ENCODE results near the gene PLEK. TPM values are rescaled to one million over a fixed set of nuclear protein-coding genes. Genes with fewer than 3 reads are reported as not detected.

The PLEK gene, protein sequence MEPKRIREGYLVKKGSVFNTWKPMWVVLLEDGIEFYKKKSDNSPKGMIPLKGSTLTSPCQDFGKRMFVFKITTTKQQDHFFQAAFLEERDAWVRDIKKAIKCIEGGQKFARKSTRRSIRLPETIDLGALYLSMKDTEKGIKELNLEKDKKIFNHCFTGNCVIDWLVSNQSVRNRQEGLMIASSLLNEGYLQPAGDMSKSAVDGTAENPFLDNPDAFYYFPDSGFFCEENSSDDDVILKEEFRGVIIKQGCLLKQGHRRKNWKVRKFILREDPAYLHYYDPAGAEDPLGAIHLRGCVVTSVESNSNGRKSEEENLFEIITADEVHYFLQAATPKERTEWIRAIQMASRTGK
- polyA plus RNA-seq (2011; rRNA removed) (0.06 TPM in 2 replicates), polyA minus RNA-seq (2011; rRNA and poly(A)+ RNA removed) (not detected in 2 replicates)

DNA sequence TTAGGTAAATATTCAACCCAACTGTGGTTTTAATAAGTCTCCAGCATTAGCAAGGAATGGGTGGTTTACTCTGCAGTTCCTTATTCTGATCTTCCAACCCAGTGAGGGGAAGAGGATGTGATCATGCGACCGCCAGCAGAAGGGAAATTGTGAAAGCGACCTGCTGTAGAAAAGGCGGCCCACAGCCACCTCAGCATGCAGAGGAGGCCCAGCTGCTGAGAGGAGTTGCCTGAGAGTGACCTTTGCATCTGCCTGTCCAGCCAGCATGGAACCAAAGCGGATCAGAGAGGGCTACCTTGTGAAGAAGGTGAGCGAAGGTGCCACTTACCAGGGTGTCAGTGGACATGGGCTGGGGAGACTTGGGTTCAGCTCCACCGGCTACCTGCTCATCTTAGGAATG is at the start of gene PLEK:
TSS of gene PLEK (plus strand) at position 196 of the 400 bp plus-strand sequence. CDS start at position 266, 70 bp downstream.
- CTCF ChIA-PET = no interaction called here
- TF ChIP-seq, protein P1, sequence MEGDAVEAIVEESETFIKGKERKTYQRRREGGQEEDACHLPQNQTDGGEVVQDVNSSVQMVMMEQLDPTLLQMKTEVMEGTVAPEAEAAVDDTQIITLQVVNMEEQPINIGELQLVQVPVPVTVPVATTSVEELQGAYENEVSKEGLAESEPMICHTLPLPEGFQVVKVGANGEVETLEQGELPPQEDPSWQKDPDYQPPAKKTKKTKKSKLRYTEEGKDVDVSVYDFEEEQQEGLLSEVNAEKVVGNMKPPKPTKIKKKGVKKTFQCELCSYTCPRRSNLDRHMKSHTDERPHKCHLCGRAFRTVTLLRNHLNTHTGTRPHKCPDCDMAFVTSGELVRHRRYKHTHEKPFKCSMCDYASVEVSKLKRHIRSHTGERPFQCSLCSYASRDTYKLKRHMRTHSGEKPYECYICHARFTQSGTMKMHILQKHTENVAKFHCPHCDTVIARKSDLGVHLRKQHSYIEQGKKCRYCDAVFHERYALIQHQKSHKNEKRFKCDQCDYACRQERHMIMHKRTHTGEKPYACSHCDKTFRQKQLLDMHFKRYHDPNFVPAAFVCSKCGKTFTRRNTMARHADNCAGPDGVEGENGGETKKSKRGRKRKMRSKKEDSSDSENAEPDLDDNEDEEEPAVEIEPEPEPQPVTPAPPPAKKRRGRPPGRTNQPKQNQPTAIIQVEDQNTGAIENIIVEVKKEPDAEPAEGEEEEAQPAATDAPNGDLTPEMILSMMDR (IDR thresholded peaks at IDR 0.05; ENCODE audit: low read depth, low read length) = no peak
- Histone ChIP-seq H3K27me3 (ENCODE audit: control insufficient read depth, insufficient read depth, low read length) (no peaks in the 10 kb centered on the region), H3K9me3 (ENCODE audit: control insufficient read depth, insufficient read depth, low read length) (no peaks in the 10 kb centered on the region), H3K27ac (ENCODE audit: low read depth, low read length) (no peak within 1 kb of the TSS), H3K4me3 (ENCODE audit: low read depth, low read length) (no peak within 1 kb of the TSS)
- DNase-seq (ENCODE audit: low read depth, low spot score) = no peak
- POLR2A ChIA-PET = no interaction called here

DNA sequence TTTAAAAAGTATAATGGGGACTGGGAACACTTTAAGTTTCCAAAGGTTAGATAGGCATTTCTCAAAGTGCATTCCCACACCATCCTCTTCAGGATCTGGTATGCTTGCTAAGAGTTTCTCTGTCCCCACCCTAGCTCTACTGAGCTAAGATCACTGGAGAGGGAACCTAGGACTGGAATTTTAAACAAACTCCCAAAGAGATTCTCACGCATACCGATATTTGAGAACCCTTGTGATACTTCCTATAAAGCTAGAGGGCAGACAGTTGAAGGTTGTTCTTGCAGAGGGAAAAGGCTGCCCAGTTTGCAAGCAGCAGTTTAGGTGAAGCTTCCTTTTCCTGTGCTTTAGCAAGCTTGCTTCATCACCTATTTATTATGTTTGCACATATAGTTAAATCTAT is 49.0 kb upstream of the PLEK start:
- H3K27me3 ChIP-seq (ENCODE audit: control insufficient read depth, insufficient read depth, low read length) = no peaks in the 10 kb centered on the region
- H3K4me3 ChIP-seq (ENCODE audit: low read depth, low read length) = no peak overlapping the region
- ChIA-PET POLR2A (no interaction called here), CTCF (interaction anchor here (0.6 to 1.3 kb wide), 4 partner anchors 24 to 126 kb away, joined by 3 to 5 read pairs (median 4); no protein-coding TSS in a partner anchor)
- no peak for DNase-seq (ENCODE audit: low read depth, low spot score)
- no peak overlapping the region for H3K27ac ChIP-seq (ENCODE audit: low read depth, low read length)
- TF ChIP-seq, protein P1 (IDR thresholded peaks at IDR 0.05; ENCODE audit: low read depth, low read length) = no peak
- no peaks in the 10 kb centered on the region for H3K9me3 ChIP-seq (ENCODE audit: control insufficient read depth, insufficient read depth, low read length)

DNA sequence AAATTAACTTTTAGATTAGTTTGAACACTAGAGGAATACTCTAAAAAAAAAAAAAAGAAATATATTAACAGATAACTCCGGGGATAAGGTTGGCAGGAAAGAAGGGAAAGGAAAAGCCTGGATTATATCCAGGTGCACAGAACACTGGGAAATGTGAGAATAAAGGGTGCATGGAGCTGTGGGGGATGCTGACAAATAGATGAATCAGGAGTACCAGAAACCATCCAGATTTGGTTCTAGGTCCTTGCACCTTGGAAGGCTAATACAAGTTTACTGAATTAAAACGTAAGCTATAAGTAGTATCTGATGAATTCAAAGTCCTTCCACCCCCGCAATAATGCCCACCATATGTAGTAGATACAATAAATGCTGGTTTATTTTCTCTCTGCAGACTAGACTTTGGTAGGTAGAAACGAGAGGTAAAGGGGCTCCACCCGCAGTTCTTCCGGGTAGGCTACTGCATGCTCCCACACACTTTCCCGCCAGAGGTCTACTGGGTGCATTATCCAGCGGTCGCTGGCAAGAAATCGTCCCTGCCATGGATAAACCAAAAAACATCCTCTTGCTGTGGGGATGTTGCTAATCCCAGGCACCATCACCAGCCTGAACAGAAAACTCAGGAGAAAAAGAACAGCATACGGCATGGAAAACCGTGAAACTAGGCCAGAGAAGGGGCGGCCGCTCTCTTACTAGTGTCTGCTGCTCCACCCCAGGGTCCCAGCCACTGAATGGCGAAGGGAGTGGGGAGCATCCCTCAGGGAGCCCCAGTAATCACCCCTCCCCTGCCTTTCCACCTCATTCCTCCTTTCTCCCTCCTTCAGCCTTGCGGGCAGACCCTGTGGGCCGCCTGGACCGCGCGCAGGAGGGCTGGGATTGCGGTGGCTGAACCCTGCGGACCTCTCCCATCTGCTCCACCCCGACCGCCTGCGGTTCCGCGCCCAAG is 46.8 kb upstream of the PLEK start:
- Histone ChIP-seq H3K9me3 (ENCODE audit: control insufficient read depth, insufficient read depth, low read length) (no peaks in the 10 kb centered on the region), H3K27ac (ENCODE audit: low read depth, low read length) (peak overlapping the region; percentile 3), H3K4me3 (ENCODE audit: low read depth, low read length) (peak overlapping the region; percentile 81), H3K27me3 (ENCODE audit: control insufficient read depth, insufficient read depth, low read length) (no peaks in the 10 kb centered on the region)
- ChIA-PET CTCF (interaction anchor here (0.9 to 1.1 kb wide), 2 partner anchors 124 to 196 kb away, joined by 4 to 5 read pairs; no protein-coding TSS in a partner anchor), POLR2A (interaction anchor here (1.5 to 1.8 kb wide), 2 partner anchors 40 to 66 kb away, joined by 4 to 7 read pairs; partner anchors contain the start of gene PPP3R1)
- DNase-seq (ENCODE audit: low read depth, low spot score) = no peak
- TF ChIP-seq, protein P1 (IDR thresholded peaks at IDR 0.05; ENCODE audit: low read depth, low read length) = no peak

DNA sequence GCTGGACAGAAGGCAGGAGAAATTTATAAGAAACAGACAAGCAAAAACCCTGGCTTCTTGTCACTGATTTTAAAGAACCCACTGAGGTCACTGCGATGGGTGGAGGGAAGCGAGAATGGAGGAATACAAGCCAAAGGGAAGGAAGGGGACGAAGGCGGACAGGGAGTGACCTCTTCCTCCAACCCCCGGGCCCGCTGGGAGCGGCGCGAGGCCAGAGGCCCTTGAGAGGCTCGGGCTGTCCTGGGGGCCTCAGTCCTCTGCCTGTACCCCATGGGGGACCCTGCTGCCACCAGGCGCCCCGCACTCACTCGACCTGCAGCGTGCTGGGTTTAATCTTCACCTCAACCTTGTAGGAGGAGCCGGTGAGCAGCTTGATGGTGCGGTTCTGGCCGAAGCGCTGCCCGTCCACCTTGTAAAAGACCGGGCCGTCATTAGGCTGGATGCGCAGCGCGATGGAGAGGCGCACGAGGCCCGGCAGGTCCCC is 46.1 kb upstream of the PLEK start:
- H3K27ac ChIP-seq (ENCODE audit: low read depth, low read length) = peak overlapping the region; percentile 49
- TF ChIP-seq, protein P1 (IDR thresholded peaks at IDR 0.05; ENCODE audit: low read depth, low read length) = no peak
- no peak for DNase-seq (ENCODE audit: low read depth, low spot score)
- H3K27me3 ChIP-seq (ENCODE audit: control insufficient read depth, insufficient read depth, low read length) = no peaks in the 10 kb centered on the region
- POLR2A ChIA-PET = interaction anchor here (0.7 to 1.8 kb wide), 5 partner anchors 13 to 162 kb away, joined by 3 to 7 read pairs (median 5); partner anchors contain the start of genes PNO1 and PPP3R1
- peak overlapping the region; percentile 81 for H3K4me3 ChIP-seq (ENCODE audit: low read depth, low read length)
- H3K9me3 ChIP-seq (ENCODE audit: control insufficient read depth, insufficient read depth, low read length) = no peaks in the 10 kb centered on the region
- CTCF ChIA-PET = interaction anchor here (1.0 to 1.9 kb wide), 2 partner anchors 196 to 197 kb away, joined by 3 to 4 read pairs; no protein-coding TSS in a partner anchor
